ENCODE results near the gene AFDN. TPM values are rescaled to one million over a fixed set of nuclear protein-coding genes. Genes with fewer than 3 reads are reported as not detected.

AFDN gene
- total and polyA plus RNA-seq, 10 of the 15 experiments (the other 5 are each of a cell fraction or from before 2014, with no cell fraction given) = 5.7 to 68.2 (median 45.1) TPM

DNA sequence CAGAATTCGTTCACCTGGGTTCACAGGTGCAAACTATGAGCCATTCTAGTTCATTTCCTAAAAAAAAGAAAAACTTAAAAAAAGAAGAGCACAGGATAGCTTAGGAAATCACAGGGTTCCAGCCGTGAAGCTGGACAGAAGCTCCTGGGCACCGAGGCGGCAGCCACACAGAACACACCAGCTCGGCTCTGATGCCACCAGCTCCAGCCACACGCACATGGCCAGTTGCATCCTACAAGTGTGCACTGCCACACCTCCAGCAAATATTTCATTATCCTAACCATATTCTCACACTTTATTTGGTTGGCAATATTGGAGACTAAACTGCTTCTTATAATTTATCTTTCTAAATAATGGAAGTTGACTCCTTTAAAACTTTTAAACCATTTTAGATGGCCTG, 26.2 kb upstream of the AFDN start:
- DNase-seq (ENCODE audit: low read depth, low spot score) = no peak
- intact Hi-C loops (cut with micrococcal nuclease; ENCODE audit: unreplicated experiment) = no loop called here
- TF ChIP-seq NFYB (IDR thresholded peaks at IDR 0.05; ENCODE audit: insufficient read depth, low read depth, low read length) = no peak
- TF ChIP-seq NRF1 (conservative IDR thresholded peaks at IDR 0.05; ENCODE audit: low read depth, low read length) = no peak
- no peak for TF ChIP-seq CHD1 (IDR thresholded peaks at IDR 0.05; ENCODE audit: low read depth, low read length)
- TF ChIP-seq, protein P1, sequence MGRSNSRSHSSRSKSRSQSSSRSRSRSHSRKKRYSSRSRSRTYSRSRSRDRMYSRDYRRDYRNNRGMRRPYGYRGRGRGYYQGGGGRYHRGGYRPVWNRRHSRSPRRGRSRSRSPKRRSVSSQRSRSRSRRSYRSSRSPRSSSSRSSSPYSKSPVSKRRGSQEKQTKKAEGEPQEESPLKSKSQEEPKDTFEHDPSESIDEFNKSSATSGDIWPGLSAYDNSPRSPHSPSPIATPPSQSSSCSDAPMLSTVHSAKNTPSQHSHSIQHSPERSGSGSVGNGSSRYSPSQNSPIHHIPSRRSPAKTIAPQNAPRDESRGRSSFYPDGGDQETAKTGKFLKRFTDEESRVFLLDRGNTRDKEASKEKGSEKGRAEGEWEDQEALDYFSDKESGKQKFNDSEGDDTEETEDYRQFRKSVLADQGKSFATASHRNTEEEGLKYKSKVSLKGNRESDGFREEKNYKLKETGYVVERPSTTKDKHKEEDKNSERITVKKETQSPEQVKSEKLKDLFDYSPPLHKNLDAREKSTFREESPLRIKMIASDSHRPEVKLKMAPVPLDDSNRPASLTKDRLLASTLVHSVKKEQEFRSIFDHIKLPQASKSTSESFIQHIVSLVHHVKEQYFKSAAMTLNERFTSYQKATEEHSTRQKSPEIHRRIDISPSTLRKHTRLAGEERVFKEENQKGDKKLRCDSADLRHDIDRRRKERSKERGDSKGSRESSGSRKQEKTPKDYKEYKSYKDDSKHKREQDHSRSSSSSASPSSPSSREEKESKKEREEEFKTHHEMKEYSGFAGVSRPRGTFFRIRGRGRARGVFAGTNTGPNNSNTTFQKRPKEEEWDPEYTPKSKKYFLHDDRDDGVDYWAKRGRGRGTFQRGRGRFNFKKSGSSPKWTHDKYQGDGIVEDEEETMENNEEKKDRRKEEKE (IDR thresholded peaks at IDR 0.05) = no peak
- TF ChIP-seq, protein P2, sequence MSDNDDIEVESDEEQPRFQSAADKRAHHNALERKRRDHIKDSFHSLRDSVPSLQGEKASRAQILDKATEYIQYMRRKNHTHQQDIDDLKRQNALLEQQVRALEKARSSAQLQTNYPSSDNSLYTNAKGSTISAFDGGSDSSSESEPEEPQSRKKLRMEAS (IDR thresholded peaks at IDR 0.05; ENCODE audit: low read depth, low read length) = no peak
- TF ChIP-seq, protein P3, sequence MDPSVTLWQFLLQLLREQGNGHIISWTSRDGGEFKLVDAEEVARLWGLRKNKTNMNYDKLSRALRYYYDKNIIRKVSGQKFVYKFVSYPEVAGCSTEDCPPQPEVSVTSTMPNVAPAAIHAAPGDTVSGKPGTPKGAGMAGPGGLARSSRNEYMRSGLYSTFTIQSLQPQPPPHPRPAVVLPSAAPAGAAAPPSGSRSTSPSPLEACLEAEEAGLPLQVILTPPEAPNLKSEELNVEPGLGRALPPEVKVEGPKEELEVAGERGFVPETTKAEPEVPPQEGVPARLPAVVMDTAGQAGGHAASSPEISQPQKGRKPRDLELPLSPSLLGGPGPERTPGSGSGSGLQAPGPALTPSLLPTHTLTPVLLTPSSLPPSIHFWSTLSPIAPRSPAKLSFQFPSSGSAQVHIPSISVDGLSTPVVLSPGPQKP (IDR thresholded peaks at IDR 0.05; ENCODE audit: low read depth, low read length) = no peak
- TF ChIP-seq, protein P4, sequence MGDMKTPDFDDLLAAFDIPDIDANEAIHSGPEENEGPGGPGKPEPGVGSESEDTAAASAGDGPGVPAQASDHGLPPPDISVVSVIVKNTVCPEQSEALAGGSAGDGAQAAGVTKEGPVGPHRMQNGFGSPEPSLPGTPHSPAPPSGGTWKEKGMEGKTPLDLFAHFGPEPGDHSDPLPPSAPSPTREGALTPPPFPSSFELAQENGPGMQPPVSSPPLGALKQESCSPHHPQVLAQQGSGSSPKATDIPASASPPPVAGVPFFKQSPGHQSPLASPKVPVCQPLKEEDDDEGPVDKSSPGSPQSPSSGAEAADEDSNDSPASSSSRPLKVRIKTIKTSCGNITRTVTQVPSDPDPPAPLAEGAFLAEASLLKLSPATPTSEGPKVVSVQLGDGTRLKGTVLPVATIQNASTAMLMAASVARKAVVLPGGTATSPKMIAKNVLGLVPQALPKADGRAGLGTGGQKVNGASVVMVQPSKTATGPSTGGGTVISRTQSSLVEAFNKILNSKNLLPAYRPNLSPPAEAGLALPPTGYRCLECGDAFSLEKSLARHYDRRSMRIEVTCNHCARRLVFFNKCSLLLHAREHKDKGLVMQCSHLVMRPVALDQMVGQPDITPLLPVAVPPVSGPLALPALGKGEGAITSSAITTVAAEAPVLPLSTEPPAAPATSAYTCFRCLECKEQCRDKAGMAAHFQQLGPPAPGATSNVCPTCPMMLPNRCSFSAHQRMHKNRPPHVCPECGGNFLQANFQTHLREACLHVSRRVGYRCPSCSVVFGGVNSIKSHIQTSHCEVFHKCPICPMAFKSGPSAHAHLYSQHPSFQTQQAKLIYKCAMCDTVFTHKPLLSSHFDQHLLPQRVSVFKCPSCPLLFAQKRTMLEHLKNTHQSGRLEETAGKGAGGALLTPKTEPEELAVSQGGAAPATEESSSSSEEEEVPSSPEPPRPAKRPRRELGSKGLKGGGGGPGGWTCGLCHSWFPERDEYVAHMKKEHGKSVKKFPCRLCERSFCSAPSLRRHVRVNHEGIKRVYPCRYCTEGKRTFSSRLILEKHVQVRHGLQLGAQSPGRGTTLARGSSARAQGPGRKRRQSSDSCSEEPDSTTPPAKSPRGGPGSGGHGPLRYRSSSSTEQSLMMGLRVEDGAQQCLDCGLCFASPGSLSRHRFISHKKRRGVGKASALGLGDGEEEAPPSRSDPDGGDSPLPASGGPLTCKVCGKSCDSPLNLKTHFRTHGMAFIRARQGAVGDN (IDR thresholded peaks at IDR 0.05) = no peak
- no peak for TF ChIP-seq RB1 (IDR thresholded peaks at IDR 0.05; ENCODE audit: borderline replicate concordance)
- TF ChIP-seq POLR2AphosphoS5 (IDR thresholded peaks at IDR 0.05; ENCODE audit: low read length) = no peak
- TF ChIP-seq SPI1 (IDR thresholded peaks at IDR 0.05; ENCODE audit: borderline replicate concordance, insufficient read depth, low read depth, low read length) = no peak
- TF ChIP-seq STAT1 (conservative IDR thresholded peaks at IDR 0.05) = no peak
- TF ChIP-seq, protein P5, sequence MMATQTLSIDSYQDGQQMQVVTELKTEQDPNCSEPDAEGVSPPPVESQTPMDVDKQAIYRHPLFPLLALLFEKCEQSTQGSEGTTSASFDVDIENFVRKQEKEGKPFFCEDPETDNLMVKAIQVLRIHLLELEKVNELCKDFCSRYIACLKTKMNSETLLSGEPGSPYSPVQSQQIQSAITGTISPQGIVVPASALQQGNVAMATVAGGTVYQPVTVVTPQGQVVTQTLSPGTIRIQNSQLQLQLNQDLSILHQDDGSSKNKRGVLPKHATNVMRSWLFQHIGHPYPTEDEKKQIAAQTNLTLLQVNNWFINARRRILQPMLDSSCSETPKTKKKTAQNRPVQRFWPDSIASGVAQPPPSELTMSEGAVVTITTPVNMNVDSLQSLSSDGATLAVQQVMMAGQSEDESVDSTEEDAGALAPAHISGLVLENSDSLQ (IDR thresholded peaks at IDR 0.05) = no peak
- TF ChIP-seq POU2F2 (IDR thresholded peaks at IDR 0.05; ENCODE audit: borderline replicate concordance, low read depth, low read length) = no peak
- no peak for TF ChIP-seq RELA (IDR thresholded peaks at IDR 0.05; ENCODE audit: borderline replicate concordance, partially characterized antibody)
- TF ChIP-seq CHD2 (IDR thresholded peaks at IDR 0.05; ENCODE audit: borderline replicate concordance, low read depth, low read length) = no peak
- no peak for TF ChIP-seq LARP7 (IDR thresholded peaks at IDR 0.05)

More for the DNA sequence above, 26.2 kb upstream of the AFDN start:
- WGBS (ENCODE audit: insufficient coverage, insufficient replicate concordance, low lambda C conversion rate, missing lambda C conversion rate) = 72% methylated on average over 6 of the region's 6 CpGs
- H3K4me3 ChIP-seq = no peak overlapping the region
- H3K9ac ChIP-seq (ENCODE audit: control insufficient read depth, insufficient read depth, low read length) = no peak overlapping the region
- ChIA-PET RAD21 (ENCODE audit: unreplicated experiment) (no interaction called here), CTCF (no interaction called here), SMC1A (ENCODE audit: uncharacterized antibody, unreplicated experiment) (no interaction called here), POLR2A (no interaction called here)
- BruUV-seq (replicated peaks) = no TSS peak
- no peak for ATAC-seq
- no peaks in the 10 kb centered on the region for H3K9me3 ChIP-seq (replicated peaks; ENCODE audit: control insufficient read depth, insufficient read depth, low read length)
- no peaks in the 10 kb centered on the region for H3K4me1 ChIP-seq (ENCODE audit: control insufficient read depth, insufficient read depth, low read length)
- H3K27ac ChIP-seq (ENCODE audit: control insufficient read depth, insufficient read depth) = no peak overlapping the region
- in situ Hi-C loops (cut with MboI) = no loop called here
- H2AFZ ChIP-seq (ENCODE audit: control insufficient read depth, low read depth, low read length) = no peak overlapping the region
- no peaks in the 10 kb centered on the region for H3K36me3 ChIP-seq (ENCODE audit: control insufficient read depth in 2 of 2, insufficient read depth in 2 of 2, low read length in 1 of 2)
- H3K79me2 ChIP-seq (ENCODE audit: control insufficient read depth, insufficient read depth, low read length) = no peaks in the 10 kb centered on the region
- H3K27me3 ChIP-seq (replicated peaks in 1 of 2; ENCODE audit: control insufficient read depth in 2 of 2, insufficient read depth in 2 of 2, low read length in 1 of 2) = peaks cover 7 to 8% of the 10 kb centered on the region in 2 experiments
- no peaks in the 10 kb centered on the region for H4K20me1 ChIP-seq (ENCODE audit: control insufficient read depth, insufficient read depth)
- FAIRE-seq = no peak
- no peak overlapping the region for H3K4me2 ChIP-seq (ENCODE audit: control insufficient read depth, insufficient read depth)

Data from GM12878 (cell line).